ENCODE results near the gene SCYGR6. TPM values are rescaled to one million over a fixed set of nuclear protein-coding genes. Genes with fewer than 3 reads are reported as not detected.

SCYGR6 gene
- total and polyA plus RNA-seq, 2 of the 8 experiments (the other 6 are each of a cell fraction or from before 2014, with no cell fraction given) = not detected

- CTCF ChIA-PET (ENCODE audit: partially characterized antibody) = interaction anchor here (1.0 to 1.5 kb wide), 3 partner anchors 49 to 55 kb away, joined by 3 to 5 read pairs (median 4); no protein-coding TSS in a partner anchor
- H3K4me2 ChIP-seq (ENCODE audit: insufficient read depth in 1 of 2, low read depth in 2 of 2, low read length in 2 of 2) = no peak overlapping the region
- no peak overlapping the region for H3K9ac ChIP-seq (replicated peaks in 1 of 4; ENCODE audit: extremely low read depth in 1 of 4, low read depth in 3 of 4, low read length in 3 of 4)
- H2AFZ ChIP-seq (ENCODE audit: low read length) = no peak overlapping the region
- H2BK12ac ChIP-seq (ENCODE audit: low read depth, low read length) = no peak overlapping the region
- H2BK120ac ChIP-seq (replicated peaks; ENCODE audit: low read depth, low read length) = no peak overlapping the region
- no peak overlapping the region for H3K4me3 ChIP-seq (ENCODE audit: extremely low read depth in 1 of 4, insufficient read depth in 2 of 4, low read depth in 3 of 4, low read length in 4 of 4)
- H4K20me1 ChIP-seq (replicated peaks in 1 of 2; ENCODE audit: control insufficient read depth in 1 of 2, insufficient read depth in 2 of 2, low read length in 2 of 2) = no peaks in the 10 kb centered on the region
- H3K36me3 ChIP-seq (ENCODE audit: control insufficient read depth in 2 of 4, insufficient read depth in 4 of 4, low read length in 3 of 4) = no peaks in the 10 kb centered on the region
- H4K91ac ChIP-seq (replicated peaks; ENCODE audit: insufficient read length, low read length) = no peak overlapping the region
- no peak for DNase-seq (ENCODE audit: low read depth in 1 of 2, low spot score in 2 of 2)
- no peak overlapping the region for H2BK15ac ChIP-seq (ENCODE audit: low read length)
- no peak overlapping the region for H4K5ac ChIP-seq (ENCODE audit: insufficient read length, low read depth, low read length)
- H3K79me1 ChIP-seq (ENCODE audit: low read depth, low read length) = no peaks in the 10 kb centered on the region
- H3K56ac ChIP-seq (replicated peaks; ENCODE audit: insufficient read length, low read depth, low read length) = no peak overlapping the region
- no peak for FAIRE-seq
- no peak overlapping the region for H3K4ac ChIP-seq (replicated peaks; ENCODE audit: insufficient read length, low read depth, low read length)
- no peaks in the 10 kb centered on the region for H3K9me3 ChIP-seq (ENCODE audit: insufficient read depth in 2 of 2, low read depth in 1 of 2, low read length in 1 of 2)
- peaks cover 0 to 3% (median 0%) of the 10 kb centered on the region in 4 experiments; a peak in 3 of 7 replicates for H3K4me1 ChIP-seq (replicated peaks in 1 of 4; ENCODE audit: control insufficient read depth in 3 of 4, insufficient read depth in 4 of 4, low read length in 3 of 4)
- no peaks in the 10 kb centered on the region for H3K79me2 ChIP-seq (ENCODE audit: control insufficient read depth in 1 of 2, insufficient read depth in 2 of 2, low read length in 2 of 2)
- H2BK20ac ChIP-seq (ENCODE audit: low read length) = no peak overlapping the region
- no peak overlapping the region for H2AK5ac ChIP-seq (ENCODE audit: low read depth, low read length)
- H4K8ac ChIP-seq (ENCODE audit: extremely low read depth, insufficient read depth, low read length) = no peak overlapping the region
- no peaks in the 10 kb centered on the region for H3K23me2 ChIP-seq (ENCODE audit: low read depth, low read length)
- no peak overlapping the region for H2BK5ac ChIP-seq (ENCODE audit: low read depth, low read length)
- no peak overlapping the region for H3K23ac ChIP-seq (ENCODE audit: insufficient read length)
- no peak overlapping the region for H3K27ac ChIP-seq (ENCODE audit: low read depth, low read length)
- POLR2A ChIA-PET (ENCODE audit: partially characterized antibody) = no interaction called here
- 99% methylated on average over 7 of the region's 7 CpGs; no CpG with 5 or more reads in 1 of the 2 experiments for WGBS, 2 experiments (ENCODE audit: extremely low coverage in 1 of 2, insufficient coverage in 1 of 2, insufficient read length in 1 of 2, insufficient replicate concordance in 2 of 2, low coverage in 1 of 2, low lambda C conversion rate in 2 of 2, missing lambda C conversion rate in 1 of 2)
- H3K27me3 ChIP-seq (replicated peaks in 1 of 4; ENCODE audit: control insufficient read depth in 3 of 4, extremely low read depth in 1 of 4, insufficient read depth in 3 of 4, low read length in 3 of 4) = no peaks in the 10 kb centered on the region
- H3K14ac ChIP-seq (ENCODE audit: insufficient read length) = no peak overlapping the region
- no peak overlapping the region for H3K18ac ChIP-seq (ENCODE audit: extremely low read depth, low read length)
- no peak for TF ChIP-seq KDM1A (IDR thresholded peaks at IDR 0.05; ENCODE audit: borderline replicate concordance, low read length)
- no peak for TF ChIP-seq CBX8 (IDR thresholded peaks at IDR 0.05; ENCODE audit: borderline replicate concordance, low read depth, low read length)
- no peak for TF ChIP-seq EZH2 (IDR thresholded peaks at IDR 0.05; ENCODE audit: low read depth, low read length, severe bottlenecking)
- no peak for TF ChIP-seq FOSL1 (IDR thresholded peaks at IDR 0.05; ENCODE audit: insufficient read depth, low read depth, low read length)
These were observed 13.6 kb downstream of the SCYGR6 start for GRCh38 chr2:227710986-227711385.

Measured in H1 (cell line).